Smooth muscle cell (in vitro differentiated cells): ENCODE data around the gene CDH13. TPM values are rescaled to one million over a fixed set of nuclear protein-coding genes. Genes with fewer than 3 reads are reported as not detected.

Experiments used
- DNase-seq: peaks from one replicate; lab custom pipeline; 2025; ENCODE audit not compliant: unreplicated experiment; lab: John Stamatoyannopoulos, UW
- H2AFZ ChIP-seq: fragments of 200-600 bp; sonication (generic); 2 replicates; pipeline ENCODE4 v1.6.0; 2016; ENCODE audit warnings: antibody characterized with exemption, low read depth, mild to moderate bottlenecking
- H3F3A ChIP-seq: fragments of 200-600 bp; sonication (generic); 2 replicates; pipeline ENCODE4 v1.6.0; 2017; ENCODE audit warnings: antibody characterized with exemption, low read depth
- H3K27ac ChIP-seq: fragments of 200-600 bp; sonication (generic); 2 replicates; pipeline ENCODE4 v1.5.1; 2016; ENCODE audit warnings: low read depth, mild to moderate bottlenecking
- H3K27me3 ChIP-seq: fragments of 200-600 bp; sonication (generic); 2 replicates; pipeline ENCODE4 v1.6.1; 2016; ENCODE audit warnings: low read depth, mild to moderate bottlenecking
- H3K36me3 ChIP-seq: fragments of 200-600 bp; sonication (generic); 2 replicates; pipeline ENCODE4 v1.5.1; 2016; ENCODE audit warnings: low read depth
- H3K4me1 ChIP-seq: fragments of 200-600 bp; sonication (generic); 2 replicates; pipeline ENCODE4 v1.5.1; 2016; ENCODE audit warnings: low read depth
- H3K4me2 ChIP-seq: fragments of 200-600 bp; sonication (generic); 2 replicates; pipeline ENCODE4 v1.6.0; 2016; ENCODE audit warnings: mild to moderate bottlenecking
- H3K4me3 ChIP-seq: fragments of 200-600 bp; sonication (generic); 2 replicates; pipeline ENCODE4 v1.5.1; 2016; ENCODE audit warnings: mild to moderate bottlenecking
- H3K79me2 ChIP-seq: fragments of 200-600 bp; sonication (generic); 2 replicates; pipeline ENCODE4 v1.6.0; 2016; ENCODE audit warnings: low read depth, mild to moderate bottlenecking
- H3K9ac ChIP-seq: fragments of 200-600 bp; sonication (generic); 2 replicates; pipeline ENCODE4 v1.6.0; 2016; ENCODE audit warnings: low read depth
- H3K9me3 ChIP-seq: fragments of 200-600 bp; sonication (generic); replicated peaks from 2 replicates; pipeline ENCODE4 v1.5.1; 2016; ENCODE audit warnings: low read depth
- H4K20me1 ChIP-seq: fragments of 200-600 bp; sonication (generic); 2 replicates; pipeline ENCODE4 v1.6.0; 2016; ENCODE audit warnings: low read depth
- WGBS: methylation state at CpG from one replicate; pipeline ENCODE4 v1.1.7; 2016; ENCODE audit warnings: low lambda C conversion rate; 5-methylcytosine and 5-hydroxymethylcytosine counted together
- polyA plus RNA-seq: library from polyadenylated mRNA; unstranded; fragments of >200 nt; fragmentation: Nextera tagmentation; extraction: Ambion mirVana; gene quantifications from 2 replicates; pipeline ENCODE4 v1.2.1, GENCODE V29; 2016
- total RNA-seq: library from RNA; depleted of rRNA; stranded (reverse); fragments of >200 nt; gene quantifications from 2 replicates; pipeline ENCODE4 v1.2.3, GENCODE V29; 2014
- TF ChIP-seq, protein P1 (sequence below): fragments of 200-600 bp; sonication (generic); IDR thresholded peaks from 2 replicates; pipeline ENCODE4 v1.5.1; 2017; ENCODE audit warnings: borderline replicate concordance, mild to moderate bottlenecking, antibody characterized with exemption; ENCODE audit not compliant: insufficient read depth, poor library complexity, severe bottlenecking

Gene CDH13
- total and polyA plus RNA-seq, 2 experiments from 2014 or later = 12.1 to 32.2 TPM

DNA sequence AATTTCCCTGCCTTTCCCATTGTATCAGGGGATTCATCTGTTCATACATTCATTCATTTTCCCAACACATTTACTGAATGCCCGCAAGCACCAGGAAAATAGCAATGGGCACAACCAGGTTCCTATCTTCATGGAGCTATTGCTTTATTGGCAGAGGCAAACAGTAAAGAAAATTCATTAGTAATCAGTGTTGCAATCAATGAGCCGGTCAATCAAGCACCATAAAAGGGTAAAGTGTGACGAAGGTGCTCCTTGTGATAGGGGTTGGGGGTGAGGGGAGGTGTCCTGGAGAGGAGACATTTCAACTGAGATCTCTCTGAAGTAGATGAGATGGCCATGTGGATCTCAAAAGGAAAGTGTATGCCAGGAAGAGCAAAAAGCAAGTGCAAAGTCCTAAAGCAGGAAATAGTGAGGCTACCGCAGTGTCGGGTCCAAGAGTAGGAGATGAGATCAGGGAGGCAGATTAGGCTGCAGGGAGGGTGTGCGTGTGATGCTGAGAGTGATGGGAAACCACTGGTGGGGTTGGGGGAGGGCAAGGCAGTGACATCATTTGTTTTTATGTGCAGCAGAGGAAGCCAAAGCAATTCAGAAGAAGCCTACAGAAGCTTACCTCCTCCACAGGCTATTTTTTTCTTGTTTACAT lies 28.4 kb downstream of the CDH13 start:
- Histone ChIP-seq H3K4me1 (peaks cover 9% of the 10 kb centered on the region), H3K4me2 (peak overlapping the region; percentile 71), H3K27me3 (no peaks in the 10 kb centered on the region), H3K9me3 (no peaks in the 10 kb centered on the region), H3F3A (peaks cover 18% of the 10 kb centered on the region), H2AFZ (no peak overlapping the region), H3K4me3 (no peak overlapping the region), H3K79me2 (no peaks in the 10 kb centered on the region), H4K20me1 (no peaks in the 10 kb centered on the region), H3K27ac (peak overlapping the region; percentile 87), H3K9ac (peak overlapping the region; percentile 24), H3K36me3 (no peaks in the 10 kb centered on the region)
- 47% methylated on average over 6 of the region's 6 CpGs for WGBS
- no peak for DNase-seq
- TF ChIP-seq, protein P1, sequence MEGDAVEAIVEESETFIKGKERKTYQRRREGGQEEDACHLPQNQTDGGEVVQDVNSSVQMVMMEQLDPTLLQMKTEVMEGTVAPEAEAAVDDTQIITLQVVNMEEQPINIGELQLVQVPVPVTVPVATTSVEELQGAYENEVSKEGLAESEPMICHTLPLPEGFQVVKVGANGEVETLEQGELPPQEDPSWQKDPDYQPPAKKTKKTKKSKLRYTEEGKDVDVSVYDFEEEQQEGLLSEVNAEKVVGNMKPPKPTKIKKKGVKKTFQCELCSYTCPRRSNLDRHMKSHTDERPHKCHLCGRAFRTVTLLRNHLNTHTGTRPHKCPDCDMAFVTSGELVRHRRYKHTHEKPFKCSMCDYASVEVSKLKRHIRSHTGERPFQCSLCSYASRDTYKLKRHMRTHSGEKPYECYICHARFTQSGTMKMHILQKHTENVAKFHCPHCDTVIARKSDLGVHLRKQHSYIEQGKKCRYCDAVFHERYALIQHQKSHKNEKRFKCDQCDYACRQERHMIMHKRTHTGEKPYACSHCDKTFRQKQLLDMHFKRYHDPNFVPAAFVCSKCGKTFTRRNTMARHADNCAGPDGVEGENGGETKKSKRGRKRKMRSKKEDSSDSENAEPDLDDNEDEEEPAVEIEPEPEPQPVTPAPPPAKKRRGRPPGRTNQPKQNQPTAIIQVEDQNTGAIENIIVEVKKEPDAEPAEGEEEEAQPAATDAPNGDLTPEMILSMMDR = no peak

DNA sequence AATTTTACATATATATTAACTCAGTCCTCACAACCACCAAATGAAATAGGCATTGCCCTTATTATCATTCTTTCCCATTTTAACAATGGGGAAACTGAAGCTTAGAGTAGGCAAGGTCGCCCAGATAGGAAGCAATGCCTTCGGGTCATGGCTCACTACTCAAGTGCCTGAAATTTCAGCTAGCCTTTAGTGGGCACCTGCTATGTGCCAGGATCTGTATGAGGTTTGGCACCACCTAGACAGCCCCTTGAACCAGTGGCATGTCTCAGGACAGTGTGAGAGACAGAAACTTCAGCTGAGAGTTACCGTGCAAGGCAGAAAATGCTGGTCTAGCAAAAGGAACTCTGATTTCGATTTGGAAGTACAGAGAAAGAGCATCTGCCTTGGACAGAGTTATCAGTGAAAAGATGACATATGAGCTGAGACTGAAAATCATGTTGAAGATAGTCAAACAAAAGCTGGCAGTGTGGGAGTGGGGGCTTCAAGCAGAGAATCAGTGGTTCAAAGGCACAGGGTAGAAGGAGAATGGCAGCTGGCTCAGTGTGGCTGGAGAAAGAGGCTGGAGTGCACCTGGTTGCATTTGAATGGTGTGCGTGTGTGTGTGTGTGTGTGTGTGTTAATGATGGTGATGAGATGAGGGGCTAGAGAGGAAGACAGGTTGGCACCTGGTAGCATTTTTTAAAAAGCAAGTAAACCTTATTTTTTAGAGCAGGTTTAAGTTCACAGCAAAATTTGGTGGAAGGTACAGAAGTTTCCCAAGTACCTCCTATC lies 29.1 kb downstream of the CDH13 start:
- no peak overlapping the region for H3K4me3 ChIP-seq

DNA sequence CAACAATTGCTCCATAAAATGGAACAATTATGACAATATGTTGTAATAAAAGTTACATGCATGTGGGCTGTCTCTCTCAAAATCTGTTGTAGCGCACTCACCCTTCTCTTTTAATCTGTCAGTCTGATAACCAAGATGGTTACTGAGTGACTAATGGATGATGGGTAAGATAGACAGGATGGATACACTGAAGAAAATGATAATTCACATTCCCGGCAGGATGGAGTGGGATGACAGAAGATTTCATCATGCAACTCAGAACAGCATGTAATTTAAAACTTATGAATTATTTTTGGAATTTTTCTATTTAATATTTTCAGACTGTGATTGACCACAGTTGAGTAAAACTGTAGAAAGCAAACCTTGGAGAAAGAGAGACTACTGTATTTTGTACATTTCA lies 30.5 kb downstream of the CDH13 start:
- H3K79me2 ChIP-seq = no peaks in the 10 kb centered on the region
- 31% methylated on average over 2 of the region's 2 CpGs for WGBS
- H3K4me3 ChIP-seq = no peak overlapping the region
- H3K9ac ChIP-seq = no peak overlapping the region
- H3K27ac ChIP-seq = peak overlapping the region; percentile 30
- H3K9me3 ChIP-seq = no peaks in the 10 kb centered on the region
- no peaks in the 10 kb centered on the region for H4K20me1 ChIP-seq
- no peak for DNase-seq
- H3F3A ChIP-seq = peaks cover 18% of the 10 kb centered on the region
- TF ChIP-seq, protein P1 = no peak
- H2AFZ ChIP-seq = no peak overlapping the region
- peak overlapping the region; percentile 37 for H3K4me2 ChIP-seq
- peaks cover 9% of the 10 kb centered on the region for H3K4me1 ChIP-seq
- H3K27me3 ChIP-seq = no peaks in the 10 kb centered on the region
- H3K36me3 ChIP-seq = no peaks in the 10 kb centered on the region

More for the DNA sequence above, 29.1 kb downstream of the CDH13 start:
- H3K79me2 ChIP-seq = no peaks in the 10 kb centered on the region
- H3K27ac ChIP-seq = peak overlapping the region; percentile 87
- no peak overlapping the region for H2AFZ ChIP-seq
- DNase-seq = no peak
- no peaks in the 10 kb centered on the region for H3K9me3 ChIP-seq
- peak overlapping the region; percentile 45 for H3K9ac ChIP-seq
- H3K36me3 ChIP-seq = no peaks in the 10 kb centered on the region
- H3K4me2 ChIP-seq = peak overlapping the region; percentile 71
- TF ChIP-seq, protein P1 = no peak
- 89% methylated on average over 5 of the region's 5 CpGs for WGBS
- no peaks in the 10 kb centered on the region for H3K27me3 ChIP-seq
- peaks cover 18% of the 10 kb centered on the region for H3F3A ChIP-seq
- H3K4me1 ChIP-seq = peaks cover 9% of the 10 kb centered on the region
- H4K20me1 ChIP-seq = no peaks in the 10 kb centered on the region

DNA sequence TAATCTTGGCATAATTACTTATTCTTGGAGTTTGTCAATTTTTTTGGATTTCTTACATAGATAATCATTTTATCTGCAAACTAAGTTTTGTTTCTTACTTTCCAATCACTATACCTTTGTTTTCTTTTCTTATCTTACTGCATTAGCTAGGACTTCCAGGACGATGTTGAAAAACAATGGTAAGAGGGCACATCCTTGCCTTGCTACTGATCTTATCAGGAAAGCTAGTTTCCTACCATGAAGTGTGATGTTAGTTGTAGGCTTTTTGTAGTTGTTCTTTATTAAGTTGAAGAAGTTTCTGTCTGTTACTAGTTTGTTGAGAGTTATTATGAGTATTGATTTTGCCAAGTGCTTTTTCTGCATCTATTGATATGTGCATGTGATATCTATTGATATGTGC lies 31.0 kb downstream of the CDH13 start:
- no peaks in the 10 kb centered on the region for H3K36me3 ChIP-seq
- no peak for DNase-seq
- peaks cover 16% of the 10 kb centered on the region for H3F3A ChIP-seq
- 32% methylated on average over 1 of the region's 1 CpG for WGBS
- H3K4me2 ChIP-seq = peak overlapping the region; percentile 37
- H3K9me3 ChIP-seq = no peaks in the 10 kb centered on the region
- no peak overlapping the region for H2AFZ ChIP-seq
- no peak overlapping the region for H3K9ac ChIP-seq
- H3K4me3 ChIP-seq = no peak overlapping the region
- H3K27ac ChIP-seq = peak overlapping the region; percentile 30
- no peaks in the 10 kb centered on the region for H4K20me1 ChIP-seq
- no peaks in the 10 kb centered on the region for H3K27me3 ChIP-seq
- TF ChIP-seq, protein P1 = no peak
- peaks cover 9% of the 10 kb centered on the region for H3K4me1 ChIP-seq
- no peaks in the 10 kb centered on the region for H3K79me2 ChIP-seq
